Skin epidermis (tissue), 12 donors: ENCODE data around the gene ZMAT1.
"Not testable (repeated sequence)": the region's sequence is repeated elsewhere in the genome, so short reads cannot be mapped to it uniquely, and the experiment has no call there.

Experiments
- H3K27ac ChIP-seq, 21 experiments: fragments of 200-600 bp; sonication (generic) in 11 of 21; one replicate each; pipeline ENCODE4 v1.5.0; 2020; ENCODE audit warnings: mild to moderate bottlenecking in 3 of 21, inconsistent platforms in 2 of 21, moderate library complexity in 2 of 21
- H3K4me3 ChIP-seq, 7 experiments: fragments of 200-600 bp; sonication (generic) in 2 of 7; one replicate each; pipeline ENCODE4 v1.5.0; 2020; ENCODE audit warnings: inconsistent platforms in 2 of 7, mild to moderate bottlenecking in 2 of 7, moderate library complexity in 1 of 7

Gene ZMAT1

GRCh38 chrX:101931488-101932248 lies at the start of gene ZMAT1:
Gene ZMAT1 (minus strand): TSS chrX:101932027. CDS start chrX:101932008, 19 bp downstream.
- Histone ChIP-seq H3K4me3 (peak within 1 kb of the TSS; percentile 37 to 61 (median 50)), H3K27ac (peak within 1 kb of the TSS; percentile 67 to 95 (median 89))

GRCh38 chrX:101977106-101977505 lies 45.3 kb upstream of the ZMAT1 start:
- Histone ChIP-seq H3K27ac (no peak overlapping the region), H3K4me3 (no peak overlapping the region)

GRCh38 chrX:101973066-101973465 lies 41.2 kb upstream of the ZMAT1 start:
- H3K27ac ChIP-seq, result no peak overlapping the region
- H3K4me3 ChIP-seq, result no peak overlapping the region

DNA sequence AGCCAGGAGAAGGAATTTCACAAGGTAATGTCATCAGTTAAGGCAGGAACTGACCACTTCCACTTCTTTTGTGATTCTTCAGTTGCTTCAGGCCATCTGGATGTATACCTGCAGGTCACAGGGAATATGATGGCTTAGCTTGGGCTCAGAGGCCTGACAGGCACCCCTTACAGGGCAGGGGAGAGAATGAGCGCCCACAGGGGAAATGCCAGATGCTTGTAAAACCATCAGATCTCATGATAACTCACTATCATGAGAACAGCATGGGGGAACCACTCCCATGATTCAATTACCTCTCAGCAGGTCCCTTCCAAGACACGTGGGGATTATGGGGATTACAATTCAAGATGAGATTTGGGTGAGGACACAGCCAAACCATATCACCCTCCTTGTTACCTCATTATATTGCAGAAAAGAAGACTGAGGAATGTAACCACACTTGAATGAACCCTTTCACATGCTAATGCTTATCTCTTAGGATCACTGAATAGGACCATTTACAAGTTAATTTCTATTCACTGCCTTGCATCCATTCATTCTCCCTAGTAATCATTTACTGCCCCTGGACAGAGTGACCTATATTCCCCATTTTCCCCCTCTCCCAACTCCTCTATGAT lies 33.2 kb upstream of the ZMAT1 start:
- H3K4me3 ChIP-seq, H3K27ac ChIP-seq: not testable (repeated sequence)

DNA sequence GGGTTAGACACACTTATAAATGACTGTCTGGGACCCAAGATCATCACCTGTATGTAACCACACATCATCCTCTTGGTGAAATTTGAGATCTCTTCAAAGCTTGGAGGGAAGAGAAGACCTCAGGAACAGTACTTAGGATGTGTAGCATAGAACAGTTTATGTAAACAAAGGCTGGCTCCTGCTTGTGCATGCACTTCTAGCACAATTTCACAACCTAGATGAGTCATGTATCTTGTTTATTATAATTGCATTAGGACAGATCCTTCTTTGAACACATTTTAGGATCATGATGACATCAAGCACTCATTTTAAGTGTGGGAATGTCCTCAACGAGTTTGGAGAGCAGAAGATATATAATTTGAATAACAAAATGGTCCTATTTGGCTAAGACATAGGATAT lies 26.3 kb upstream of the ZMAT1 start:
- Histone ChIP-seq H3K4me3 (no peak overlapping the region), H3K27ac (no peak overlapping the region)

- no peak overlapping the region for H3K4me3 ChIP-seq
- no peak overlapping the region for H3K27ac ChIP-seq
Observed at GRCh38 chrX:101957174-101957573, 25.3 kb upstream of the ZMAT1 start.

- Histone ChIP-seq H3K27ac (no peak overlapping the region), H3K4me3 (no peak overlapping the region)
Observed at GRCh38 chrX:101956556-101956955, 24.7 kb upstream of the ZMAT1 start.

GRCh38 chrX:101950581-101950980 lies 18.8 kb upstream of the ZMAT1 start:
- H3K27ac ChIP-seq, result no peak overlapping the region
- no peak overlapping the region for H3K4me3 ChIP-seq

DNA sequence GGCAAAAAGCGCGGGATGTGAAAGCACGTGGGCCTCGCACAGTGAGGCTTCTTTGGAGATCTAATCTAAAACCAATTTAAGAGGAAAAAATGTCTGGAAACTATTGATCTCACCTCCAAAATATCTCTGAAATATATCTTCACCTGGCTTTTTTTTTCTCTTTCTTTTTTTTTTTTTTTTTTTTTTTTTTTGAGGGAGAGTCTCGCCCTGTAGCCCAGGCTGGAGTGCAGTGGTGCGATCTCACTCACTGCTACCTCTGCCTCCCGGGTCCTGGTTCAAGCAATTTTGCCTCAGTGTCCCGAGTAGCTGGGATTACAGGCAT lies 383 bp upstream of the ZMAT1 start:
- H3K4me3 ChIP-seq, result peak overlapping the region in 5 of 7 experiments; percentile 47 to 61 (median 50)
- peak overlapping the region in 9 of 21 experiments; percentile 67 to 94 (median 91) for H3K27ac ChIP-seq

GRCh38 chrX:101931136-101931487 lies 715 bp downstream of the ZMAT1 start:
- H3K27ac ChIP-seq, result peak overlapping the region; percentile 67 to 95 (median 89)

GRCh38 chrX:101925733-101926132 lies 6.1 kb downstream of the ZMAT1 start:
- Histone ChIP-seq H3K4me3 (no peak overlapping the region), H3K27ac (no peak overlapping the region)

More at GRCh38 chrX:101931136-101931487, 715 bp downstream of the ZMAT1 start:
- H3K4me3 ChIP-seq, result peak overlapping the region; percentile 37 to 61 (median 50)

DNA sequence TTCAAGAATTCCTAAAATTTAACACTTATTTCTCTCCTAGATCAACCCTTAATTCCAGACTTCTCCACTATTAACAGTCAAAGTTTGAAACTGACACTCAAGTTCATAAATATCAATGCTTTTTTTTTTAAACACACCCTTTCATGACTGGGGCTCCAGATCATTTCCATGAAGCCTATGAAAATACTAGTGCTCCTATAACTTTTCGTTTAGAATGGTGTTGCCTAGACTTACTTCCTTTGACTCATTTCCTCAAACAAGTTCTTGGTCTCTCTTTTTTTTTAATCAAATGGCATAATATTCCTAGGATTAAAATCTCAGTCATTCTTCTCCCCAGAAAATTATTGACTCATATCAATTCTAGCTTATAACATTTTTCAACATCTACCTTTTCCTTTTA lies 13.1 kb downstream of the ZMAT1 start:
- H3K4me3 ChIP-seq, result no peak overlapping the region
- no peak overlapping the region for H3K27ac ChIP-seq

GRCh38 chrX:101906136-101906796 lies 25.6 kb downstream of the ZMAT1 start:
- Histone ChIP-seq H3K4me3 (no peak overlapping the region), H3K27ac (no peak overlapping the region)

GRCh38 chrX:101904996-101905395 lies 26.8 kb downstream of the ZMAT1 start:
- H3K27ac ChIP-seq, result no peak overlapping the region
- no peak overlapping the region for H3K4me3 ChIP-seq
